ENCODE results near the gene TSPY2.
"Not testable (repeated sequence)": the region's sequence is repeated elsewhere in the genome, so short reads cannot be mapped to it uniquely, and the experiment has no call there.

DNA sequence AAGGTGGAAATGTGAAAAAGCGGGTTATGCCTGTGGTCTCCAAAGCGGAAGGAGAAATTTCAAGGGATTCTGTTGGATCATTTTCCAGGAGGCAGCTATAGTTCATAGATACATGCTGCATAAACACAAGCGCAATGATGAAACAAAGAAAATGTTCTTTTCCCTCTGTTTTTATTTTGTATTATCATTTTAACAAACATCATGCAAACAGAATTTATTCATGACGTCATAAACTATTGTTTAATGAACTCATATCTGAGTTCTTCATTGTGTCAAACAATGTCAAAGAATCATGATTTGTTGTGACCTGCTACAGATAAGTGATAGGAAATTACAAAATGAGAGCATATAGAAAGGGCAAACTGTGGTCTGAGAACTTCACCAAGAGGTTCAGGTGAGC, 23.8 kb downstream of the TSPY2 start:
- TF ChIP-seq, protein P1, sequence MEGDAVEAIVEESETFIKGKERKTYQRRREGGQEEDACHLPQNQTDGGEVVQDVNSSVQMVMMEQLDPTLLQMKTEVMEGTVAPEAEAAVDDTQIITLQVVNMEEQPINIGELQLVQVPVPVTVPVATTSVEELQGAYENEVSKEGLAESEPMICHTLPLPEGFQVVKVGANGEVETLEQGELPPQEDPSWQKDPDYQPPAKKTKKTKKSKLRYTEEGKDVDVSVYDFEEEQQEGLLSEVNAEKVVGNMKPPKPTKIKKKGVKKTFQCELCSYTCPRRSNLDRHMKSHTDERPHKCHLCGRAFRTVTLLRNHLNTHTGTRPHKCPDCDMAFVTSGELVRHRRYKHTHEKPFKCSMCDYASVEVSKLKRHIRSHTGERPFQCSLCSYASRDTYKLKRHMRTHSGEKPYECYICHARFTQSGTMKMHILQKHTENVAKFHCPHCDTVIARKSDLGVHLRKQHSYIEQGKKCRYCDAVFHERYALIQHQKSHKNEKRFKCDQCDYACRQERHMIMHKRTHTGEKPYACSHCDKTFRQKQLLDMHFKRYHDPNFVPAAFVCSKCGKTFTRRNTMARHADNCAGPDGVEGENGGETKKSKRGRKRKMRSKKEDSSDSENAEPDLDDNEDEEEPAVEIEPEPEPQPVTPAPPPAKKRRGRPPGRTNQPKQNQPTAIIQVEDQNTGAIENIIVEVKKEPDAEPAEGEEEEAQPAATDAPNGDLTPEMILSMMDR (conservative IDR thresholded peaks at IDR 0.05; ENCODE audit: low read length) = not testable (repeated sequence)
- TF ChIP-seq EZH2phosphoT487 (IDR thresholded peaks at IDR 0.05; ENCODE audit: borderline replicate concordance, low read depth, low read length) = not testable (repeated sequence)
